ENCODE results near the gene CAMK1D. TPM values are rescaled to one million over a fixed set of nuclear protein-coding genes. Genes with fewer than 3 reads are reported as not detected.

CAMK1D gene
- total and polyA plus RNA-seq, 2 of the 8 experiments (the other 6 are each of a cell fraction or from before 2014, with no cell fraction given): 3.5 to 10.6 TPM

DNA sequence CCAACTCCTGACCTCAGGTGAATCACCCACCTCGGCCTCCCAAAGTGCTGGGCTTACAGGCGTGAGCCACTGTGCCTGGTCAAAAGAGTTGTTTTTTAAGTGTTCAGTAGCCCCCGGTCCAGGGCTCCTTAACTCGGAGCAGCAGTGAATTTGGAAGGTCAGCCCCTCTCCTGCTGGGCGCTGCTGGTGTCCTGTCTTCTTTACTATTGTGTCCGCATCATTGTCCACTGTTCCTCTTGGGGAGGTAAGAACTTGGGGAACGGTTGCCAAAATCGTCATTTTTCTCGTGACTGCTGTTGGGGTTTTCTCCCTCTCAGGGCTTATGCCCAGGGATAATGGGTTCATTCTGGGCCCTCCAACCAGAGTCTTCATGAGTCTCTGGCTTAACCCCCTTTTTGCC, 46.7 kb downstream of the CAMK1D start:
- H2AFZ ChIP-seq (ENCODE audit: low read length): no peak overlapping the region
- H2BK20ac ChIP-seq (ENCODE audit: low read length): no peak overlapping the region
- no peaks in the 10 kb centered on the region for H3K79me2 ChIP-seq (ENCODE audit: control insufficient read depth in 1 of 2, insufficient read depth in 2 of 2, low read length in 2 of 2)
- FAIRE-seq (no peak), DNase-seq (ENCODE audit: low read depth in 1 of 2, low spot score in 2 of 2) (peak in 1 of 2 experiments; percentile 34)
- no peak overlapping the region; the same call in 1 of the 2 replicates for H3K18ac ChIP-seq (ENCODE audit: extremely low read depth, low read length)
- no peak overlapping the region for H3K9ac ChIP-seq (replicated peaks in 1 of 4; ENCODE audit: extremely low read depth in 1 of 4, low read depth in 3 of 4, low read length in 3 of 4)
- 86% methylated on average over 9 of the region's 9 CpGs; no CpG with 5 or more reads in 1 of the 2 experiments for WGBS, 2 experiments (ENCODE audit: extremely low coverage in 1 of 2, insufficient coverage in 1 of 2, insufficient read length in 1 of 2, insufficient replicate concordance in 2 of 2, low coverage in 1 of 2, low lambda C conversion rate in 2 of 2, missing lambda C conversion rate in 1 of 2)
- H3K23ac ChIP-seq (ENCODE audit: insufficient read length): no peak overlapping the region
- ChIA-PET CTCF (ENCODE audit: partially characterized antibody) (interaction anchor here (1.1 to 1.6 kb wide), 4 partner anchors 8 to 314 kb away, joined by 3 to 5 read pairs (median 4); no protein-coding TSS in a partner anchor), POLR2A (ENCODE audit: partially characterized antibody) (interaction anchor here (1.2 kb wide), 1 partner anchor 37 kb away, joined by 3 read pairs; no protein-coding TSS in a partner anchor)
- H3K4me2 ChIP-seq (ENCODE audit: insufficient read depth in 1 of 2, low read depth in 2 of 2, low read length in 2 of 2): no peak overlapping the region
- peak overlapping the region; percentile 49 for H2BK120ac ChIP-seq (replicated peaks; ENCODE audit: low read depth, low read length)
- H3K79me1 ChIP-seq (ENCODE audit: low read depth, low read length): peaks cover 5% of the 10 kb centered on the region; the same call in 1 of the 2 replicates
- H2BK15ac ChIP-seq (ENCODE audit: low read length): no peak overlapping the region
- no peak overlapping the region for H4K91ac ChIP-seq (replicated peaks; ENCODE audit: insufficient read length, low read length)
- no peak overlapping the region for H3K56ac ChIP-seq (replicated peaks; ENCODE audit: insufficient read length, low read depth, low read length)
- H3K4me1 ChIP-seq (replicated peaks in 1 of 4; ENCODE audit: control insufficient read depth in 3 of 4, insufficient read depth in 4 of 4, low read length in 3 of 4): peaks cover 2 to 10% (median 4%) of the 10 kb centered on the region in 4 experiments; a peak in 6 of 7 replicates
- H4K20me1 ChIP-seq (replicated peaks in 1 of 2; ENCODE audit: control insufficient read depth in 1 of 2, insufficient read depth in 2 of 2, low read length in 2 of 2): no peaks in the 10 kb centered on the region
- H3K27me3 ChIP-seq (replicated peaks in 1 of 4; ENCODE audit: control insufficient read depth in 3 of 4, extremely low read depth in 1 of 4, insufficient read depth in 3 of 4, low read length in 3 of 4): no peaks in the 10 kb centered on the region
- no peak overlapping the region for H2BK12ac ChIP-seq (ENCODE audit: low read depth, low read length)
- H3K4ac ChIP-seq (replicated peaks; ENCODE audit: insufficient read length, low read depth, low read length): no peak overlapping the region
- H3K27ac ChIP-seq (ENCODE audit: low read depth, low read length): no peak overlapping the region
- H4K8ac ChIP-seq (ENCODE audit: extremely low read depth, insufficient read depth, low read length): no peak overlapping the region
- peak overlapping the region; percentile 0; the same call in 1 of the 2 replicates for H2AK5ac ChIP-seq (ENCODE audit: low read depth, low read length)
- no peak overlapping the region for H3K14ac ChIP-seq (ENCODE audit: insufficient read length)
- H4K5ac ChIP-seq (ENCODE audit: insufficient read length, low read depth, low read length): no peak overlapping the region
- no peak overlapping the region for H2BK5ac ChIP-seq (ENCODE audit: low read depth, low read length)
- no peaks in the 10 kb centered on the region for H3K36me3 ChIP-seq (ENCODE audit: control insufficient read depth in 2 of 4, insufficient read depth in 4 of 4, low read length in 3 of 4)
- no peak overlapping the region for H3K4me3 ChIP-seq (ENCODE audit: extremely low read depth in 1 of 4, insufficient read depth in 2 of 4, low read depth in 3 of 4, low read length in 4 of 4)
- H3K9me3 ChIP-seq (ENCODE audit: insufficient read depth in 2 of 2, low read depth in 1 of 2, low read length in 1 of 2): no peaks in the 10 kb centered on the region
- H3K23me2 ChIP-seq (ENCODE audit: low read depth, low read length): no peaks in the 10 kb centered on the region
- no peak for TF ChIP-seq YY1 (IDR thresholded peaks at IDR 0.05; ENCODE audit: low read depth, low read length)
- no peak for TF ChIP-seq SP1 (IDR thresholded peaks at IDR 0.05; ENCODE audit: low read depth, low read length)
- TF ChIP-seq POLR2A (IDR thresholded peaks at IDR 0.05; ENCODE audit: control extremely low read depth in 1 of 2, low read depth in 2 of 2, low read length in 2 of 2): no peak
- TF ChIP-seq CBX5 (IDR thresholded peaks at IDR 0.05; ENCODE audit: low read depth, low read length): no peak
- no peak for TF ChIP-seq SIN3A (conservative IDR thresholded peaks at IDR 0.05 in 1 of 2, IDR thresholded peaks at IDR 0.05 in 1 of 2; ENCODE audit: low read depth in 1 of 2, low read length in 2 of 2)
- TF ChIP-seq RBBP5 (IDR thresholded peaks at IDR 0.05; ENCODE audit: borderline replicate concordance, low read depth, low read length): no peak
- TF ChIP-seq SAP30 (IDR thresholded peaks at IDR 0.05; ENCODE audit: insufficient read depth, insufficient replicate concordance, low read length): no peak
- no peak for TF ChIP-seq NANOG (IDR thresholded peaks at IDR 0.05; ENCODE audit: insufficient read depth, low read depth, low read length, poor library complexity, severe bottlenecking)
- no peak for TF ChIP-seq CHD2 (IDR thresholded peaks at IDR 0.05; ENCODE audit: low read length)
- TF ChIP-seq POLR2AphosphoS5 (IDR thresholded peaks at IDR 0.05; ENCODE audit: low read depth, low read length): no peak
- no peak for TF ChIP-seq ZNF274 (IDR thresholded peaks at IDR 0.05; ENCODE audit: borderline replicate concordance, extremely low read depth, low read length)
- TF ChIP-seq HDAC2 (IDR thresholded peaks at IDR 0.05; ENCODE audit: borderline replicate concordance in 1 of 2, low read depth in 2 of 2, low read length in 2 of 2): no peak
- no peak for TF ChIP-seq POU5F1 (IDR thresholded peaks at IDR 0.05; ENCODE audit: low read depth, low read length)
- no peak for TF ChIP-seq SIX5 (IDR thresholded peaks at IDR 0.05; ENCODE audit: low read depth, low read length)

Measured in H1 (cell line).